Measurements from ENCODE around the gene RNF212B. TPM values are rescaled to one million over a fixed set of nuclear protein-coding genes. Genes with fewer than 3 reads are reported as not detected.

Gene RNF212B
- total and polyA plus RNA-seq, 2 of the 13 experiments (the other 11 are each of a cell fraction or from before 2014, with no cell fraction given) = 0.05 TPM; not detected in 1

- TF ChIP-seq FOXJ3 (CRISPR knock-in tag; IDR thresholded peaks at IDR 0.05; ENCODE audit: borderline replicate concordance) (0 out of 2 replicates have a peak, but pooled peaks have one; percentile 3), CSRNP1 (CRISPR knock-in tag; IDR thresholded peaks at IDR 0.05) (peak; percentile 52; the same call in 1 of the 2 replicates), ZNF605 (CRISPR knock-in tag; IDR thresholded peaks at IDR 0.05) (peak; percentile 96), ZNF776 (CRISPR knock-in tag; IDR thresholded peaks at IDR 0.05) (0 out of 2 replicates have a peak, but pooled peaks have one; percentile 48), ZNF431 (CRISPR knock-in tag; IDR thresholded peaks at IDR 0.05; ENCODE audit: borderline replicate concordance, low read depth) (no peak), THYN1 (CRISPR knock-in tag; IDR thresholded peaks at IDR 0.05; ENCODE audit: borderline replicate concordance, low read depth) (peak; percentile 78; the same call in 1 of the 2 replicates), DMTF1 (CRISPR knock-in tag; IDR thresholded peaks at IDR 0.05) (no peak), THAP7 (CRISPR knock-in tag; IDR thresholded peaks at IDR 0.05) (no peak), RBAK (CRISPR knock-in tag; IDR thresholded peaks at IDR 0.05) (no peak), FOXC1 (CRISPR knock-in tag; IDR thresholded peaks at IDR 0.05; ENCODE audit: borderline replicate concordance) (peak; percentile 56; the same call in 1 of the 2 replicates), TBP (CRISPR knock-in tag; IDR thresholded peaks at IDR 0.05) (0 out of 2 replicates have a peak, but pooled peaks have one; percentile 58), ZFP36 (IDR thresholded peaks at IDR 0.05; ENCODE audit: borderline replicate concordance, low read depth, low read length, partially characterized antibody) (no peak), KLF6 (CRISPR knock-in tag; IDR thresholded peaks at IDR 0.05) (no peak; the same call in 1 of the 2 replicates), MTA3 (CRISPR knock-in tag; IDR thresholded peaks at IDR 0.05) (no peak), ZNF766 (CRISPR knock-in tag; IDR thresholded peaks at IDR 0.05; ENCODE audit: borderline replicate concordance) (peak; percentile 79; the same call in 1 of the 2 replicates), NFATC3 (CRISPR knock-in tag; IDR thresholded peaks at IDR 0.05) (0 out of 2 replicates have a peak, but pooled peaks have one; percentile 25), PAF1 (CRISPR knock-in tag; IDR thresholded peaks at IDR 0.05) (0 out of 2 replicates have a peak, but pooled peaks have one; percentile 3), THAP11 (CRISPR knock-in tag; IDR thresholded peaks at IDR 0.05) (0 out of 2 replicates have a peak, but pooled peaks have one; percentile 36), LBX2 (CRISPR knock-in tag; IDR thresholded peaks at IDR 0.05; ENCODE audit: borderline replicate concordance) (no peak), ZNF12 (CRISPR knock-in tag; IDR thresholded peaks at IDR 0.05) (no peak)
Observed at GRCh38 chr14:23294734-23295561, 57.2 kb downstream of the RNF212B start (continued).

Measured in HepG2 (cell line).